ENCODE measurements around the gene LYPD5.
"Not testable (repeated sequence)": the region's sequence is repeated elsewhere in the genome, so short reads cannot be mapped to it uniquely, and the experiment has no call there.

The LYPD5 gene

GRCh38 chr19:43776286-43776685, 26.0 kb downstream of the LYPD5 start:
- no peak for DNase-seq

- DNase-seq: no peak
These were observed 26.9 kb downstream of the LYPD5 start for GRCh38 chr19:43775299-43775890.

DNA sequence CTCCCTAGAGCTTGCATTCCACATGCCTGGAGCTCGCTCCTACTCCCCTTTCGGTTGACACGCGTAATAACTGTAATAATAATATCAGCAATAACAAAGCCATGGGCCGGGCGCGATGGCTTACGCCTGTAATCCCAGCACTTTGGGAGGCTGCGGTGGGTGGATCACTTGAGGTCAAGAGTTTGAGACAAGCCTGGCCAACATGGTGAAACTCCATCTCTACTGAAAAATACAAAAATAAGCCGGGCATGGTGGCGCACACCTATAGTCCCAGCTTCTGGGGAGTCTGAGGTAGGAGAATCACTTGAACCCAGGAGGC, 27.3 kb downstream of the LYPD5 start:
- not testable (repeated sequence) for DNase-seq

GRCh38 chr19:43774103-43774939, 27.9 kb downstream of the LYPD5 start:
- no peak for DNase-seq

- no peak for DNase-seq
These were observed 28.5 kb downstream of the LYPD5 start for GRCh38 chr19:43773725-43774102.

- DNase-seq: no peak
These were observed 33.0 kb downstream of the LYPD5 start for GRCh38 chr19:43769256-43769655.

- DNase-seq: no peak
These were observed 33.8 kb downstream of the LYPD5 start for GRCh38 chr19:43768273-43769050.

DNA sequence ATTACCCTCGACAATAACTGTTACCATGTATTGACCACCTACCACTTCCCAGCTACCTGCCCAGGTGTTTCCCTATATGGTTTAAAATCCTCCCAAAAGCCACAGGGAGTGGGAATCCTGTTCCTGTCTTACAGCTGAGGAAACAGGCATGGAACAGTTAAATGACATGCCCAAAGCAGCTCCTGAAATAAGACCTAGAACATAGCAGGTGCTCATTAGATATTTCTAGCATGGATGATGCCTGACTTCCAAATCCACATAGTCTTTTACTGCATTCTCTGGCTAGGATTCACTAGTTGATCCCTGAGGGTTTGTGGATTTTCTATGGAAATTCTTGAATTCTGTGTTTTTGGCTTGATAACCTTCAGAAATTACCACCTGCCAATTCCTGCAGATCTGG, 34.4 kb downstream of the LYPD5 start:
- no peak for DNase-seq

GRCh38 chr19:43767316-43767715, 34.9 kb downstream of the LYPD5 start:
- no peak for DNase-seq

DNA sequence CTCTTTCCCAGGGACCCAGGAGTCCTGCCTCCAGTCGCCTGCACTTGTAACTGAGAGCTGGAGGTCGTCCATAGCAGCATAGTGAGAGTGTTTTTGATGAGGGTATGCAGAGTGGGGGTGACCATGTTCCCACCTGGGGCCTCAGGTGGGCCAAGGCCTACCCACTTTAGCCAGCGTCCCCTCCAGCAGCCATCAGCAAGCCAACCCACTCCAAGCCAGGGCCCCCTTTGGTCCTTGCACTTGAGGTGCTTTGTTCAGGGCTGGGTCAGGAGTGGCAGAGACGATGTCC, 35.5 kb downstream of the LYPD5 start:
- no peak for DNase-seq

DNA sequence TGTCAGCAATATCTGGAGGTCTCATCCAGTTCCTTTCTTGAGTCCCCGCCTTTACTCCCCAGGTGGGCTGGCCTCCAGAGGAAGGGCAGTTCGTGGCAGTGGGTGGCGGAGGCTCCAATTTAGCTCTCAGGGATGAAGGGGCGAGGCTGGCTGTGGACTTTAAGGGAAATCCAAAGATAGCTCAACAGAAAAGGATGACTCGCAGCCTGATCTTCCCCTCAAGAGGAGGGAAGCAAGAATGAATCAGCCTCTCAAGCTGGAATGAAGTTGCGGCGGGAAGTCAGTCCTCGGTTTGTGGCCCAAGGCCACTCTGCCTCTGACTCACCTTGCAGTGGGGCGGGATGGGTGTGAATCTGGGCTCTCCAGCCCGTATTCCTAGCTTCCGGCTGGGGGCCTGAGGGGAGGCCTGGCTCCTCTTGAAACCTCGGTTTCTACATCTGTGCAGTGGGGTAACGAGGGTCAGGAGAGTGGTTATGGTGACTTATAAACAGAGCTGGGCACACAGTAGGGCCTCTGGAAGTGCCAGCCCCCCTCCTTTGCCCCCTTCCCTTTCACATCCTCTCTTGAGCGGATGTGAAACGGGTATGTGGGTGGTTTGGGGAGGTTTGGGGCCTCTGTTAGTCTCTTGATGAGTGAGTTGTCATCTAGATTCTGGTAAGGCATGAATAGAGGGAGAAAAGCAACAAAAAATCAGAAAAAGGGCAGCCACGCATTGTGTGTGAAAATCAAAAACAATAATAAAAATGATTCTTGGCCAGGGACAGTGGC, 37.0 kb downstream of the LYPD5 start:
- DNase-seq: no peak

GRCh38 chr19:43764684-43765083, 37.6 kb downstream of the LYPD5 start:
- not testable (repeated sequence) for DNase-seq

DNA sequence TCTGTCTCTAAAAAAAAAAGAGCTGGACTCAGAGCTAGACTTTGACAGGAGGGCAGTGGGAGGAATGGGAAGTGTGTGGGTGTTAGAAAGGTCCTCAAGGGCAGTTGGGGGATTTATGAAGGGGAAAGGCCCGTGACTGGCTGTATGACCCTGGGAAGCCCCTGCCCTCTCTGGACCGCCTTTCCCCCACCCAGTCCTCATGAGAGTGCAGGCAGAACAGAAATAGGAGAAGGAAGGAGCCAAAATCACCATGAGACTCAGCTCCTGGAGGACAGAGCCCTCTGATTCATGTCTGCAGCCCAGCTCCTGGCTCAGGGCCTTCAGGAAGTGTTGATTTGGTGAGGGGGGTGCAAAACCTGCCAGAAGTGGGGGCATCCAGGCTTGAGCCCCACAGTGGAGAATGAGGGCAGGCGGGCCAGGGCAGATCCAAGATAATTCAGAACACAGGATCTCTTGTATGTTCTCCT, 38.7 kb downstream of the LYPD5 start:
- DNase-seq: no peak

- DNase-seq: no peak
These were observed 39.4 kb downstream of the LYPD5 start for GRCh38 chr19:43762814-43763213.

- DNase-seq: no peak
These were observed 41.3 kb downstream of the LYPD5 start for GRCh38 chr19:43760941-43761340.

GRCh38 chr19:43759515-43759914, 42.7 kb downstream of the LYPD5 start:
- no peak for DNase-seq

DNA sequence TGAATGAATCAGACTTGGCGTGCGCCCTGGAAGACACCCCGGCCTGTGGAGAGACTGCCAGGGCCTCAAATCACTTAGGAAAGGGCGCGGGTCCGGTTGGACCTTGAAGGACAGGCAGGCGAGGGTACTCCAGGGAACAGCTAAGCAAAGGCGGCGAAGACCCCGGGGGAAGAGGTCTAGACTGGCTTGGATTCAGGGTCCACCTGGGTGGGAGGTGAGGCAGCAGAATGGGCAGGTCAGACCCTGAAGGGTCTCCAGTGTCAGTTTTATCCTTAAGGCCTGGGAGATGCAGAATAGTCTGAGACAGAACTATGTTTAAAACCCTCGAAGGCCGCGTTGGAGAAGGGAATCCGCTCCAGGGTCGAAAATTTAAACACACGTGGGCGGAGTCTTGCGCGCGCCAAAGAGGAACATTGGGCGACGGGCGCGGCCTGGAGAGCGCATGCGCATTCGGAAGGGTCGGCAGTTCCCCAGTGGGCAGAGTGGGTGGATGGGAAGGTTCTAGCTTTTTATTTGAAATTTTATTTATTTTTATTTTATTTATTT, 46.9 kb downstream of the LYPD5 start:
- peak; percentile 76 for DNase-seq

- DNase-seq: peak; percentile 92
These were observed 47.6 kb downstream of the LYPD5 start, which contains the start of gene SMG9 for GRCh38 chr19:43754503-43755255. Gene SMG9 (minus strand): TSS chr19:43754962. CDS start chr19:43750741, 4,221 bp downstream.

DNA sequence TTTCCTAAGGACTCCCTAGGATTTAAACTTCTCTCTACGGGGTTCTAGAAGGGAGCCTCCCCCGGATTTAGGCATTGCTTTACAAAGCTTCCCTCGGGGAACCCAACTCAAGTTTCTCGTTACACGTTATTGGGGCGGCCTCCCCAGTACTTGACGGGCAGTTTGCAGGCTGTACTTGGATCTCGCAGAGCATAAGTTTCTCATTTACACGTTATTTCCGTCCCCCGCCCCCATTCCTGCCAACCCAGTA, 48.1 kb downstream of the LYPD5 start:
- DNase-seq: no peak

- no peak for DNase-seq
These were observed 49.9 kb downstream of the LYPD5 start for GRCh38 chr19:43752287-43752875.

DNA sequence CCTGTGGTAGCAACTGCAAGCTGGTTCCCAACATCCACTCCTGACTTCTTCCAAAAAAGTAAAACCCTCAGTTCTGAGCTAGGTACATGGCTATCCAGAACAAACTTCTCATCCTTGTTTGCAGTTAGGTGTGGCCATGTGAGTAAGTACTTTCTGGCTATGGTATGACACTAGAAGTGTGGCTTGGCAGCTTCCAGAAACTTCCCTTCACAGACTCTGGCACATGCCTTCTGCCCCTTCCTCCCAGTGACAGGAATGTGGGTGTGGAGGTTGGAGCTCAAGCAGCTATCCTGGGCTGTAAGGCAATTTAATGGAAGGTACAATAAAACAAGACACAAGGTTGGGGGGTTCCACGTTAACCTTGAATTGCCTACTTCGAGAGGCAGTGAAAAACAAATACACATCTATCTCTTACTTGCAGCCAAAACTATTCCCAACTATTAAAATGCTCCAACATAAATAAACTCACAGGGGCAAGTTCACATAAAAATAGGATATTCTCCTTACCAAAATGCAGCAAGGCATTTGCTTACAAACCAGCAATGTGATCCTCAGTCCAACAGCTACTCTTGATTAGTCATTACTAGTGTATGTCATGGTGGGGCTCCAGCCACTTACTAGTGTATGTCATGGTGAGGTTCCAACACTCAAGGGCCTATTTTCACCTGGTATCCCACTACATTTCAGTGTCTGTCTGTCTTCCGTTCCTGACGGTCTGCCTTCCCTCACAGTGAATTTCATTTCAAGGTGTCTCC, 50.6 kb downstream of the LYPD5 start:
- DNase-seq: no peak

All from NCI-H526 treated with DMSO at 0.1 percent for 48 hours (cell line).